Stimulated activated naive CD8-positive, alpha-beta T cell treated with anti-CD3 and anti-CD28 coated beads, Interleukin-15, Interleukin-2, amounts not matched to agents 100 ng/mL and 50 ng/mL, for 24 hours (primary cell): ENCODE data around the gene TMIGD1.

Source experiments
- H3K27ac Mint-ChIP-seq: one replicate; pipeline ENCODE4 v1.8.0; 2021; ENCODE audit warnings: mild to moderate bottlenecking, mixed read lengths
- H3K27me3 Mint-ChIP-seq: one replicate; pipeline ENCODE4 v1.8.0; 2021; ENCODE audit warnings: mixed read lengths
- H3K36me3 Mint-ChIP-seq: one replicate; pipeline ENCODE4 v1.8.0; 2021; ENCODE audit warnings: low read depth, mixed read lengths
- H3K4me1 Mint-ChIP-seq: one replicate; pipeline ENCODE4 v1.8.0; 2021; ENCODE audit warnings: low read depth, mixed read lengths
- H3K4me3 Mint-ChIP-seq: one replicate; pipeline ENCODE4 v1.8.0; 2021; ENCODE audit warnings: mild to moderate bottlenecking, mixed read lengths
- H3K9me3 Mint-ChIP-seq: one replicate; pipeline ENCODE4 v1.8.0; 2021; ENCODE audit warnings: mixed read lengths

TMIGD1 gene

GRCh38 chr17:30333503-30334360, at the start of gene TMIGD1:
Gene TMIGD1 (minus strand): TSS chr17:30334057. CDS start chr17:30332133, 1,924 bp downstream.
- Mint-ChIP-seq H3K27me3 (no peaks in the 10 kb centered on the region), H3K36me3 (no peaks in the 10 kb centered on the region), H3K4me3 (no peak within 1 kb of the TSS), H3K9me3 (peaks cover 3% of the 10 kb centered on the region), H3K27ac (peak within 1 kb of the TSS; percentile 79), H3K4me1 (peaks cover 45% of the 10 kb centered on the region)

GRCh38 chr17:30382345-30382744, 48.5 kb upstream of the TMIGD1 start:
- Mint-ChIP-seq H3K36me3 (peaks cover 35% of the 10 kb centered on the region), H3K9me3 (no peaks in the 10 kb centered on the region), H3K27me3 (no peaks in the 10 kb centered on the region), H3K4me3 (peak overlapping the region; percentile 69), H3K4me1 (peaks cover 52% of the 10 kb centered on the region), H3K27ac (no peak overlapping the region)

GRCh38 chr17:30381340-30381659, 47.4 kb upstream of the TMIGD1 start:
- peaks cover 62% of the 10 kb centered on the region for H3K4me1 Mint-ChIP-seq
- no peaks in the 10 kb centered on the region for H3K9me3 Mint-ChIP-seq
- no peak overlapping the region for H3K27ac Mint-ChIP-seq
- peaks cover 29% of the 10 kb centered on the region for H3K36me3 Mint-ChIP-seq
- no peaks in the 10 kb centered on the region for H3K27me3 Mint-ChIP-seq
- H3K4me3 Mint-ChIP-seq: peak overlapping the region; percentile 89

GRCh38 chr17:30380643-30381339, 46.9 kb upstream of the TMIGD1 start:
- no peak overlapping the region for H3K27ac Mint-ChIP-seq
- peaks cover 26% of the 10 kb centered on the region for H3K36me3 Mint-ChIP-seq
- peak overlapping the region; percentile 89 for H3K4me3 Mint-ChIP-seq
- no peaks in the 10 kb centered on the region for H3K27me3 Mint-ChIP-seq
- peaks cover 64% of the 10 kb centered on the region for H3K4me1 Mint-ChIP-seq
- H3K9me3 Mint-ChIP-seq: no peaks in the 10 kb centered on the region

- peaks cover under 1% of the 10 kb centered on the region for H3K27me3 Mint-ChIP-seq
- H3K4me1 Mint-ChIP-seq: peaks cover 64% of the 10 kb centered on the region
- peak overlapping the region; percentile 57 for H3K27ac Mint-ChIP-seq
- H3K36me3 Mint-ChIP-seq: peaks cover 19% of the 10 kb centered on the region
- peak overlapping the region; percentile 89 for H3K4me3 Mint-ChIP-seq
- no peaks in the 10 kb centered on the region for H3K9me3 Mint-ChIP-seq
Measured at GRCh38 chr17:30379903-30380381, 46.1 kb upstream of the TMIGD1 start.

GRCh38 chr17:30379303-30379902, 45.5 kb upstream of the TMIGD1 start:
- Mint-ChIP-seq H3K27me3 (peaks cover 6% of the 10 kb centered on the region), H3K4me3 (peak overlapping the region; percentile 89), H3K36me3 (peaks cover 16% of the 10 kb centered on the region), H3K9me3 (no peaks in the 10 kb centered on the region), H3K27ac (peak overlapping the region; percentile 57), H3K4me1 (peaks cover 64% of the 10 kb centered on the region)

GRCh38 chr17:30378825-30379302, 45.0 kb upstream of the TMIGD1 start, which contains the start of gene CPD:
Gene CPD (plus strand): TSS chr17:30378927. CDS start chr17:30378981, 54 bp downstream.
- H3K9me3 Mint-ChIP-seq: no peaks in the 10 kb centered on the region

GRCh38 chr17:30378241-30378824, 44.5 kb upstream of the TMIGD1 start:
- no peaks in the 10 kb centered on the region for H3K9me3 Mint-ChIP-seq
- peaks cover 16% of the 10 kb centered on the region for H3K36me3 Mint-ChIP-seq
- peaks cover 7% of the 10 kb centered on the region for H3K27me3 Mint-ChIP-seq
- H3K4me3 Mint-ChIP-seq: peak overlapping the region; percentile 79
- peak overlapping the region; percentile 83 for H3K27ac Mint-ChIP-seq
- H3K4me1 Mint-ChIP-seq: peaks cover 67% of the 10 kb centered on the region

More at GRCh38 chr17:30378825-30379302, 45.0 kb upstream of the TMIGD1 start, which contains the start of gene CPD:
- Mint-ChIP-seq H3K27ac (peak within 1 kb of the TSS; percentile 83), H3K4me3 (peak within 1 kb of the TSS; percentile 89), H3K36me3 (peaks cover 16% of the 10 kb centered on the region), H3K27me3 (peaks cover 7% of the 10 kb centered on the region), H3K4me1 (peaks cover 66% of the 10 kb centered on the region)

GRCh38 chr17:30377574-30378240, 43.9 kb upstream of the TMIGD1 start:
- peaks cover 7% of the 10 kb centered on the region for H3K27me3 Mint-ChIP-seq
- H3K4me1 Mint-ChIP-seq: peaks cover 67% of the 10 kb centered on the region
- H3K27ac Mint-ChIP-seq: peak overlapping the region; percentile 83
- H3K9me3 Mint-ChIP-seq: no peaks in the 10 kb centered on the region
- peaks cover 16% of the 10 kb centered on the region for H3K36me3 Mint-ChIP-seq
- peak overlapping the region; percentile 79 for H3K4me3 Mint-ChIP-seq

- peak overlapping the region; percentile 8 for H3K4me3 Mint-ChIP-seq
Measured at GRCh38 chr17:30376621-30377452, 43.0 kb upstream of the TMIGD1 start.

GRCh38 chr17:30375661-30376060, 41.8 kb upstream of the TMIGD1 start:
- H3K4me1 Mint-ChIP-seq: peaks cover 67% of the 10 kb centered on the region
- H3K27me3 Mint-ChIP-seq: peaks cover 7% of the 10 kb centered on the region

More at GRCh38 chr17:30376621-30377452, 43.0 kb upstream of the TMIGD1 start:
- Mint-ChIP-seq H3K27ac (peak overlapping the region; percentile 36), H3K4me1 (peaks cover 68% of the 10 kb centered on the region), H3K9me3 (no peaks in the 10 kb centered on the region), H3K36me3 (peaks cover 14% of the 10 kb centered on the region), H3K27me3 (peaks cover 7% of the 10 kb centered on the region)

GRCh38 chr17:30372755-30373154, 38.9 kb upstream of the TMIGD1 start:
- Mint-ChIP-seq H3K27ac (peak overlapping the region; percentile 76), H3K27me3 (peaks cover 7% of the 10 kb centered on the region), H3K4me1 (peaks cover 72% of the 10 kb centered on the region), H3K4me3 (no peak overlapping the region), H3K9me3 (no peaks in the 10 kb centered on the region), H3K36me3 (no peaks in the 10 kb centered on the region)

More at GRCh38 chr17:30375661-30376060, 41.8 kb upstream of the TMIGD1 start:
- H3K27ac Mint-ChIP-seq: no peak overlapping the region
- H3K4me3 Mint-ChIP-seq: no peak overlapping the region
- no peaks in the 10 kb centered on the region for H3K9me3 Mint-ChIP-seq
- H3K36me3 Mint-ChIP-seq: peaks cover 8% of the 10 kb centered on the region

GRCh38 chr17:30369995-30370394, 36.1 kb upstream of the TMIGD1 start:
- Mint-ChIP-seq H3K27ac (no peak overlapping the region), H3K27me3 (peaks cover 6% of the 10 kb centered on the region), H3K4me1 (peaks cover 73% of the 10 kb centered on the region), H3K4me3 (no peak overlapping the region), H3K36me3 (no peaks in the 10 kb centered on the region), H3K9me3 (no peaks in the 10 kb centered on the region)
